ENCODE measurements around the gene MYO18A.

MYO18A gene

DNA sequence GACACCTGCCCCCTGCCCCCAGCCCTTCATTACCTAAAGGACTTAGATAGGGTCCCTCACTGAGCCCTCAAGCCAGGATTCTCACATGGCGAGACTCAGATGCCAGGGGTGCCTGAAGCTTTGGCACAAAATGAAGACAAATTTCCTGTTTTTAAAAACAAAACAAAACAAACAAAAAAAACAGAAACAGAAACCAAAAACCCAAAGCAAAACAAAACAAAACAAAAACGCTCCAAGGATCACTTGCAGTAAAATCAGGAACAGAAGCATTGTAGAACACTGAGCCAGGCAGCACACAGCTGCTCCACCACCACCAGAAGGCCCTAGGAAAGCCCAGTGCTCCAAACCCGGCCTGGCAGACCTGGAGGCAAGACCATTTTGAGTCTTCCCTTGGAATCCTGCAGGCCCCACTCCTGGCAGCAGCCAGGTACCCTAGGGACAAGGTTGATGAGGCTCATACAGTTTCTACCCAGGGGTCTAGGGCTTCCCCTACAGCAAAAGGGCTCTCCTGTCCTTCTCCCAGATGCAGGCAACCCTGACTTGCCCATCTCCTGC, 20.8 kb downstream of the MYO18A start:
- no peak for DNase-seq (ENCODE audit: low read depth)
- H3K4me3 ChIP-seq (ENCODE audit: low read depth, low read length) = no peak overlapping the region
- TF ChIP-seq, protein P1, sequence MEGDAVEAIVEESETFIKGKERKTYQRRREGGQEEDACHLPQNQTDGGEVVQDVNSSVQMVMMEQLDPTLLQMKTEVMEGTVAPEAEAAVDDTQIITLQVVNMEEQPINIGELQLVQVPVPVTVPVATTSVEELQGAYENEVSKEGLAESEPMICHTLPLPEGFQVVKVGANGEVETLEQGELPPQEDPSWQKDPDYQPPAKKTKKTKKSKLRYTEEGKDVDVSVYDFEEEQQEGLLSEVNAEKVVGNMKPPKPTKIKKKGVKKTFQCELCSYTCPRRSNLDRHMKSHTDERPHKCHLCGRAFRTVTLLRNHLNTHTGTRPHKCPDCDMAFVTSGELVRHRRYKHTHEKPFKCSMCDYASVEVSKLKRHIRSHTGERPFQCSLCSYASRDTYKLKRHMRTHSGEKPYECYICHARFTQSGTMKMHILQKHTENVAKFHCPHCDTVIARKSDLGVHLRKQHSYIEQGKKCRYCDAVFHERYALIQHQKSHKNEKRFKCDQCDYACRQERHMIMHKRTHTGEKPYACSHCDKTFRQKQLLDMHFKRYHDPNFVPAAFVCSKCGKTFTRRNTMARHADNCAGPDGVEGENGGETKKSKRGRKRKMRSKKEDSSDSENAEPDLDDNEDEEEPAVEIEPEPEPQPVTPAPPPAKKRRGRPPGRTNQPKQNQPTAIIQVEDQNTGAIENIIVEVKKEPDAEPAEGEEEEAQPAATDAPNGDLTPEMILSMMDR (IDR thresholded peaks at IDR 0.05; ENCODE audit: control insufficient read depth, extremely low read depth, insufficient read depth) = no peak

DNA sequence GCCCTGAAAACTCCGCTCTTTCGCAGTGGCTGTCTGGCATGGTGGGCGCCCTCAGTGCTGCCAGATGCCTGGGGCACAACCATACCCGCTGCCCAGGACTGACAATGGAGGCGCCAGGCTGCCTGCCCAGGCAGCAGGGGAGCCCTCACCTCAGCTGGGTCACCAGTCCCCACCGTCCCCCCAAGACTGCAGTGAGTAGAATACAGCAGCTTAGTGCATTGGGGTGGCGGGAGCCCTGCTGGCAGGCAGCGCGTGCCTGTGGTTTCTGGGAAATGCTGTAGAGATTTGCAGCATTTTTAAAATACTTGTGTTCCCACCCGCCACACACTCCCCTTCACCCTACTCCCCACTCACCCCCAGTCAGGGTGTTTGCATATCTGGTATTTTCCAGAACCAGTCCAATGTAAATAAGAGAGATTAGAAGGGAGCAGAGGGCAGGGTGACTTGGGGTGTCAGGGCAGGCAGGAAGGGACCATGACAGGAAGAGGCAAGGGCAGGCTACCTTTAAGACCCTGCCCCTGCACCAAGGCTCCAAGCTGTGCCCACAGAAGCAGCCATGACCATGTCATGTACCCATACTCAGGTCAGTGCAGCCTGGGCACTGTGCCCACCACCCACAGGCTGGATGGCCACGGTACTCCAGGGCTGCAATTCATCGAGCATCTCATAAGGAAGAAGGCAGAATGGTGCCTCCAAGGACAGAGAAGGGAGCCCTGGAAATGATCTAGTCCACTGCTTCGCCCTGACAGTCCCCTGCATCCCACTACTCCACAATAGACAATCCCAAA, 21.5 kb downstream of the MYO18A start:
- H3K4me3 ChIP-seq (ENCODE audit: low read depth, low read length) = no peak overlapping the region
- TF ChIP-seq, protein P1 (IDR thresholded peaks at IDR 0.05; ENCODE audit: control insufficient read depth, extremely low read depth, insufficient read depth) = no peak
- no peak for DNase-seq (ENCODE audit: low read depth)

DNA sequence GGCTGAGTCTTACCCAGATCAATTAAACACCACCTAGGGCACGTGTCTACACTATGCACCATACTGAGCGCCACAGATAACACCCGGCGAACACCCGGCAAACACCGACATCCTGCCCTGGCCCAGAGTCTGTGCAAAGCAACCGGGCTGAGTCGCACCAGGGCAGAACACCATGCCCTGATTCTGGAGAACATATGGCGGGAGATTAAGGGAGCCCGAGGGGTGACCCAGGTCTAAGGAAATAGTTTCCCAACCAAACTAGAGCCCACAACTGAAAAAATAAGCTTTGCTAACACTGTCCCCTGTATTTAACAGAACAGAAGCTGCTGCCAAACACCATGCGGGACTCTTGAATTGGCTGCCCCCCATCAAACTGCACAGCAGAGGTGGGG, 22.1 kb downstream of the MYO18A start:
- H3K4me3 ChIP-seq (ENCODE audit: low read depth, low read length) = no peak overlapping the region
- TF ChIP-seq, protein P1 (IDR thresholded peaks at IDR 0.05; ENCODE audit: control insufficient read depth, extremely low read depth, insufficient read depth) = no peak
- no peak for DNase-seq (ENCODE audit: low read depth)

DNA sequence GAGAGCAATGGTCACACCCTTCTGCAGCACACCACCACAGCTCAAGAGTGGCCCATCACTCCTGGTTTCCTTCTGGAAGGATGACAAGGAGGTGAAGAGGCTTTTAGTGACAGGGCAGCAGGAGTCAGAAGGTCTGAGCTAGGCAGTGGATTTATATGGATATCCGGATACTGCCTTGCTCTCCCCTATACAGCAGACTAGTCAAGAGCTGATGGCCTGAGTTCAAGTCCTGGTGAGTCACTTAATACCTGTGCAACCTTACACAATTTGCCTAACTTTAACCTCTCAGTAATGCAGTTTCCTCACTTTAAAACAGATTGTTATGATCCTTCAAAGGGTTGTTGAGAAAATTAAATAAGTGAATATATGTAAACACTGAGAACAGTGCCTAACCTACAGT, 22.9 kb downstream of the MYO18A start:
- TF ChIP-seq, protein P1 (IDR thresholded peaks at IDR 0.05; ENCODE audit: control insufficient read depth, extremely low read depth, insufficient read depth) = no peak
- no peak for DNase-seq (ENCODE audit: low read depth)
- no peak overlapping the region for H3K4me3 ChIP-seq (ENCODE audit: low read depth, low read length)

DNA sequence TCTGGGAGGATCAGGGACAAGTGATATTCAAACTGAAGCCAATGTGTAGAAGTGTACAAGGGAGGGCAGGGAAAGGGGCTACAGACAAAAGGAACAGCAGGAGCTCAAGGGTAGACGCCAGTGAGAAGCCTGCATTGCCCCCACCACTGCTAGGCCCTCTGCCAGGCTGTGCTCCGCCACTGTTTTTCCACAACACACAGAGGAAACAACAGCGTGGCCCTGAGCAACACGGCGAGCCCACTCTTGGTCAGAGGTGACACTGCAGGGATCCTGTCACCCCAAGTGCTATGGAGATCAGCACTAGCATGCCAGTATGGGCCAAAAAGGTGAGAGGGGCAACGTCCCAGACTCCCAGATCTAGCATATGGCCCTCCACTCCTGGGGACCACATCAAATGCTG, 23.4 kb downstream of the MYO18A start:
- no peak for DNase-seq (ENCODE audit: low read depth)
- H3K4me3 ChIP-seq (ENCODE audit: low read depth, low read length) = no peak overlapping the region
- TF ChIP-seq, protein P1 (IDR thresholded peaks at IDR 0.05; ENCODE audit: control insufficient read depth, extremely low read depth, insufficient read depth) = no peak

- TF ChIP-seq, protein P1 (IDR thresholded peaks at IDR 0.05; ENCODE audit: control insufficient read depth, extremely low read depth, insufficient read depth) = no peak
- H3K4me3 ChIP-seq (ENCODE audit: low read depth, low read length) = no peak overlapping the region
- DNase-seq (ENCODE audit: low read depth) = no peak
Observed at GRCh38 chr17:29155966-29156338, 24.2 kb downstream of the MYO18A start.

Data from LNCaP clone FGC (cell line).